IMR-90 (cell line): Measurements from ENCODE around the gene OXA1L. TPM values are rescaled to one million over a fixed set of nuclear protein-coding genes. Genes with fewer than 3 reads are reported as not detected.
"Not testable (repeated sequence)": the region's sequence is repeated elsewhere in the genome, so short reads cannot be mapped to it uniquely, and the experiment has no call there.

ENCODE experiments used
- ATAC-seq: fragments of 200-7000 bp; cut with Tn5 transposase; 2 replicates; pipeline ENCODE4 v1.9.1; 2020; ENCODE audit warnings: low read depth, mild to moderate bottlenecking, moderate library complexity
- BruUV-seq: library from RNA; stranded (reverse); fragments of 400-500 nt; replicated peaks from 2 replicates; lab custom pipeline; 2021; lab: Mats Ljungman, UMichigan
- CTCF ChIA-PET: fragments of 300-600 bp; formaldehyde crosslinking; extraction: SDS; loops from one replicate; lab custom pipeline; 2021; ENCODE audit warnings: antibody characterized with exemption; lab: Yijun Ruan, JAX
- POLR2A ChIA-PET: fragments of 300-600 bp; sonication (Branson Sonifier 250); formaldehyde crosslinking; loops from one replicate; lab custom pipeline; 2022; ENCODE audit warnings: antibody characterized with exemption; ENCODE audit not compliant: unreplicated experiment; lab: Charles Lee
- DNase-seq: peaks from one replicate; pipeline ENCODE4 v3.0.0; 2013
- H2AFZ ChIP-seq: replicated peaks from 2 replicates; pipeline ENCODE3; 2013; ENCODE audit warnings: low read length, mild to moderate bottlenecking; ENCODE audit not compliant: poor library complexity
- H2AK5ac ChIP-seq: 2 replicates; pipeline ENCODE4 v1.6.1; 2013; ENCODE audit warnings: low read depth, low read length, inconsistent platforms
- H2AK9ac ChIP-seq: replicated peaks from 2 replicates; pipeline ENCODE3; 2013; ENCODE audit warnings: mild to moderate bottlenecking, low read depth, low read length, moderate library complexity; ENCODE audit not compliant: poor library complexity
- H2BK120ac ChIP-seq: 2 replicates; pipeline ENCODE4 v1.6.1; 2013; ENCODE audit warnings: low read depth, low read length, inconsistent platforms
- H2BK15ac ChIP-seq: 3 replicates; pipeline ENCODE4 v1.6.1; 2013; ENCODE audit warnings: low read depth, low read length, inconsistent platforms
- H2BK20ac ChIP-seq: 2 replicates; pipeline ENCODE4 v1.6.1; 2013; ENCODE audit warnings: low read depth, mild to moderate bottlenecking, inconsistent platforms, low read length, moderate library complexity
- H2BK5ac ChIP-seq: 2 replicates; pipeline ENCODE4 v1.6.1; 2013; ENCODE audit warnings: mild to moderate bottlenecking, low read depth, low read length, inconsistent platforms; ENCODE audit not compliant: poor library complexity, severe bottlenecking
- H3K14ac ChIP-seq: replicated peaks from 2 replicates; pipeline ENCODE4 v1.6.1; 2013; ENCODE audit warnings: low read depth, low read length, inconsistent platforms
- H3K18ac ChIP-seq: 2 replicates; pipeline ENCODE4 v1.6.1; 2013; ENCODE audit warnings: low read depth, low read length, control low read depth
- H3K23ac ChIP-seq: 2 replicates; pipeline ENCODE4 v1.6.1; 2013; ENCODE audit warnings: low read depth, low read length, inconsistent platforms
- H3K27ac ChIP-seq: 2 replicates; pipeline ENCODE4 v1.5.1; 2013; ENCODE audit warnings: mild to moderate bottlenecking, control low read depth, low read length; ENCODE audit not compliant: insufficient read depth
- H3K27me3 ChIP-seq: 2 replicates; pipeline ENCODE4 v1.6.1; 2013; ENCODE audit warnings: low read length; ENCODE audit not compliant: control insufficient read depth, insufficient read depth
- H3K36me3 ChIP-seq: 2 replicates; pipeline ENCODE4 v1.6.1; 2013; ENCODE audit warnings: low read length, mixed read lengths; ENCODE audit not compliant: control insufficient read depth, insufficient read depth
- H3K4ac ChIP-seq: 2 replicates; pipeline ENCODE4 v1.6.1; 2013; ENCODE audit warnings: low read depth, low read length, inconsistent platforms
- H3K4me1 ChIP-seq: 2 replicates; pipeline ENCODE4 v1.6.1; 2013; ENCODE audit warnings: low read length, mixed read lengths; ENCODE audit not compliant: control insufficient read depth, insufficient read depth
- H3K4me2 ChIP-seq: 2 replicates; pipeline ENCODE4 v1.6.1; 2013; ENCODE audit warnings: low read depth, mild to moderate bottlenecking, control low read depth, low read length, moderate library complexity
- H3K4me3 ChIP-seq: 2 replicates; pipeline ENCODE4 v1.5.1; 2013; ENCODE audit warnings: low read depth, mild to moderate bottlenecking, control low read depth, low read length, moderate library complexity; ENCODE audit not compliant: insufficient read depth
- H3K56ac ChIP-seq: 2 replicates; pipeline ENCODE4 v1.6.1; 2013; ENCODE audit warnings: low read length, inconsistent platforms; ENCODE audit not compliant: insufficient read depth; ENCODE audit errors: extremely low read depth
- H3K79me1 ChIP-seq, 2 experiments: 2 replicates each; pipeline ENCODE4 v1.6.1; 2013; ENCODE audit warnings: low read length in 2 of 2, inconsistent platforms in 1 of 2, low read depth in 1 of 2
- H3K9ac ChIP-seq: 2 replicates; pipeline ENCODE4 v1.6.1; 2013; ENCODE audit warnings: low read depth, low read length, control low read depth
- H3K9me1 ChIP-seq: 2 replicates; pipeline ENCODE4 v1.6.1; 2013; ENCODE audit warnings: low read length, inconsistent platforms; ENCODE audit not compliant: insufficient read depth
- H3K9me3 ChIP-seq: 2 replicates; pipeline ENCODE4 v1.6.1; 2013; ENCODE audit warnings: low read length; ENCODE audit not compliant: control insufficient read depth, insufficient read depth
- H4K20me1 ChIP-seq: 2 replicates; pipeline ENCODE4 v1.6.1; 2013; ENCODE audit warnings: low read length, inconsistent platforms; ENCODE audit not compliant: insufficient read depth
- H4K5ac ChIP-seq: 2 replicates; pipeline ENCODE4 v1.6.1; 2013; ENCODE audit warnings: mild to moderate bottlenecking, low read depth, low read length, control low read depth
- H4K8ac ChIP-seq, 2 experiments: 2 replicates each; pipeline ENCODE4 v1.6.1; 2013; ENCODE audit warnings: low read depth in 2 of 2, low read length in 2 of 2, control low read depth in 1 of 2, inconsistent platforms in 1 of 2
- H4K91ac ChIP-seq: 2 replicates; pipeline ENCODE4 v1.6.1; 2013; ENCODE audit warnings: low read depth, low read length, inconsistent platforms; ENCODE audit not compliant: insufficient read depth
- WGBS, 2 experiments: methylation state at CpG; one replicate each; pipeline versions ENCODE4 v1.1.5 to v1.1.7; 2013; ENCODE audit warnings: missing lambda C conversion rate in 2 of 2; ENCODE audit not compliant: insufficient read length in 1 of 2; ENCODE audit errors: extremely low coverage in 2 of 2; 5-methylcytosine and 5-hydroxymethylcytosine counted together
- dilution Hi-C: fragments of 300-500 bp; cut with HindIII; formaldehyde crosslinking; loops from one replicate; pipeline ENCODE4 v1.14.3; 2018; ENCODE audit warnings: low sequenced_read_pairs; ENCODE audit not compliant: unreplicated experiment
- in situ Hi-C: fragments of 300-500 bp; cut with MboI; formaldehyde crosslinking; loops from 3 replicates; pipeline ENCODE4 v1.14.3; 2019; ENCODE audit warnings: low sequenced_read_pairs, inconsistent platforms, mixed read lengths
- intact Hi-C: fragments of 100-400 bp; cut with micrococcal nuclease; formaldehyde crosslinking; loops from 2 replicates; pipeline ENCODE4 v1.10.0; 2022
- polyA plus RNA-seq, 3 experiments: library from polyadenylated mRNA; depleted of rRNA; stranded (reverse); fragments of >200 nt; gene quantifications; 2 replicates each; pipeline ENCODE4 v1.2.3, GENCODE V29; 2012; ENCODE audit warnings: low replicate concordance in 1 of 3
- total RNA-seq: library from RNA; depleted of rRNA; stranded (reverse); fragments of >200 nt; gene quantifications from 2 replicates; pipeline ENCODE4 v1.2.3, GENCODE V29; 2012

Gene OXA1L
- total and polyA plus RNA-seq, 2 of the 4 experiments (the other 2 are of a cell fraction) = 47.3 to 113 TPM

- H3K56ac ChIP-seq, in situ Hi-C loops: not testable (repeated sequence)
Measured at GRCh38 chr14:22732062-22732461, 34.4 kb upstream of the OXA1L start.

More at GRCh38 chr14:22732062-22732461, 34.4 kb upstream of the OXA1L start:
- H3K4ac ChIP-seq, H3K4me2 ChIP-seq, H4K5ac ChIP-seq, H2BK15ac ChIP-seq, ATAC-seq, POLR2A ChIA-PET, H3K27ac ChIP-seq, intact Hi-C loops, H4K91ac ChIP-seq, H2BK5ac ChIP-seq, H3K23ac ChIP-seq, H3K9ac ChIP-seq, BruUV-seq, H2AFZ ChIP-seq, H3K9me1 ChIP-seq, H4K8ac ChIP-seq, H3K36me3 ChIP-seq, H2BK20ac ChIP-seq, dilution Hi-C loops, DNase-seq, H3K4me3 ChIP-seq, H3K18ac ChIP-seq, H4K20me1 ChIP-seq, H2AK9ac ChIP-seq, H2BK120ac ChIP-seq, H3K79me1 ChIP-seq, H2AK5ac ChIP-seq, H3K14ac ChIP-seq, H3K4me1 ChIP-seq, H3K9me3 ChIP-seq: not testable (repeated sequence)
- 84% methylated on average over 4 of the region's 5 CpGs; no CpG with 5 or more reads in 1 of the 2 experiments for WGBS, 2 experiments
- H3K27me3 ChIP-seq = peaks cover 13% of the 10 kb centered on the region
- CTCF ChIA-PET = interaction anchor here (0.7 kb wide), 1 partner anchor 12 kb away, joined by 3 read pairs; no protein-coding TSS in a partner anchor
